ENCODE measurements around the gene CHKA.

GRCh38 chr11:68042219-68043028 lies 78.8 kb downstream of the CHKA start:
- no peak for TF ChIP-seq CTCF (IDR thresholded peaks at IDR 0.05)
- no peak for TF ChIP-seq POLR2A (IDR thresholded peaks at IDR 0.05)
